Keratinocyte (primary cell): Measurements from ENCODE around the gene RPL27A. TPM values are rescaled to one million over a fixed set of nuclear protein-coding genes. Genes with fewer than 3 reads are reported as not detected.

Experiments used
- DNase-seq: peaks from one replicate; pipeline ENCODE4 v3.0.0-alpha.2; 2011; ENCODE audit warnings: low read depth, missing footprints, low spot score
- FAIRE-seq: peaks from 2 replicates; lab custom pipeline; 2011; peaks lifted over from hg19 to GRCh38; lab: Jason Lieb, UNC
- H2AFZ ChIP-seq: 2 replicates; pipeline ENCODE4 v1.6.0; 2012; ENCODE audit warnings: low read length, control low read depth, inconsistent platforms; ENCODE audit not compliant: control insufficient read depth
- H3K27ac ChIP-seq: 2 replicates; pipeline ENCODE4 v1.5.1; 2011; ENCODE audit warnings: low read length; ENCODE audit not compliant: control insufficient read depth, insufficient read depth
- H3K27me3 ChIP-seq: 3 replicates; pipeline ENCODE4 v1.6.0; 2011; ENCODE audit warnings: low read length; ENCODE audit not compliant: control insufficient read depth, insufficient read depth; ENCODE audit errors: extremely low read depth
- H3K36me3 ChIP-seq, 2 experiments: 2 replicates in 1 of 2; 3 replicates in 1 of 2; pipeline ENCODE4 v1.5.1; 2011; ENCODE audit warnings: low read length in 2 of 2, mild to moderate bottlenecking in 1 of 2; ENCODE audit not compliant: control insufficient read depth in 2 of 2, insufficient read depth in 2 of 2; ENCODE audit errors: extremely low read depth in 1 of 2
- H3K4me1 ChIP-seq: 3 replicates; pipeline ENCODE4 v1.5.1; 2011; ENCODE audit warnings: low read length; ENCODE audit not compliant: control insufficient read depth, insufficient read depth; ENCODE audit errors: extremely low read depth
- H3K4me2 ChIP-seq: 3 replicates; pipeline ENCODE4 v1.6.0; 2011; ENCODE audit warnings: low read depth, low read length; ENCODE audit not compliant: control insufficient read depth, insufficient read depth; ENCODE audit errors: extremely low read depth
- H3K4me3 ChIP-seq, 3 experiments: fragments of 200-600 bp in 1 of 3; sonication (generic) in 1 of 3; 2 replicates in 2 of 3; 3 replicates in 1 of 3; pipeline ENCODE4 v1.5.1; 2011 to 2016; ENCODE audit warnings: low read length in 3 of 3, mild to moderate bottlenecking in 3 of 3, control low read depth in 2 of 3, inconsistent platforms in 1 of 3, low read depth in 1 of 3, mixed read lengths in 1 of 3, mixed run types in 1 of 3, moderate library complexity in 1 of 3; ENCODE audit not compliant: control insufficient read depth in 2 of 3, insufficient read depth in 2 of 3; ENCODE audit errors: extremely low read depth in 1 of 3
- H3K79me2 ChIP-seq: 2 replicates; pipeline ENCODE4 v1.6.0; 2012; ENCODE audit warnings: low read length; ENCODE audit not compliant: control insufficient read depth, insufficient read depth
- H3K9ac ChIP-seq: 3 replicates; pipeline ENCODE4 v1.6.0; 2011; ENCODE audit warnings: low read length; ENCODE audit not compliant: control insufficient read depth, insufficient read depth; ENCODE audit errors: extremely low read depth
- H3K9me1 ChIP-seq: 3 replicates; pipeline ENCODE4 v1.6.0; 2011; ENCODE audit warnings: low read length; ENCODE audit not compliant: control insufficient read depth, insufficient read depth; ENCODE audit errors: extremely low read depth
- H3K9me3 ChIP-seq: 2 replicates; pipeline ENCODE4 v1.5.1; 2012; ENCODE audit warnings: low read depth, low read length; ENCODE audit not compliant: control insufficient read depth
- H4K20me1 ChIP-seq: 3 replicates; pipeline ENCODE4 v1.6.0; 2011; ENCODE audit warnings: low read length; ENCODE audit not compliant: control insufficient read depth, insufficient read depth; ENCODE audit errors: extremely low read depth
- CTCF ChIP-seq, 3 experiments: IDR thresholded peaks in 1 of 3; conservative IDR thresholded peaks in 1 of 3; optimal IDR thresholded peaks in 1 of 3; 2 replicates in 2 of 3; 3 replicates in 1 of 3; pipeline versions ENCODE3 to v1.5.1; 2011; ENCODE audit warnings: low read length in 3 of 3, mild to moderate bottlenecking in 3 of 3, moderate library complexity in 2 of 3, control low read depth in 1 of 3, inconsistent platforms in 1 of 3; ENCODE audit not compliant: insufficient read depth in 2 of 3; ENCODE audit errors: extremely low read depth in 1 of 3
- EZH2 ChIP-seq: IDR thresholded peaks from one replicate; pipeline ENCODE4 v1.6.1; 2012; ENCODE audit warnings: inconsistent platforms, mild to moderate bottlenecking, low read length, moderate library complexity
- dilution Hi-C: fragments of 300-500 bp; cut with MboI; formaldehyde crosslinking; loops from one replicate; pipeline ENCODE4 v1.7.0; 2020; ENCODE audit warnings: low sequenced_read_pairs; ENCODE audit not compliant: extremely low pct_ligation_motif_present
- polyA plus RNA-seq, 5 experiments: library from polyadenylated mRNA; depleted of rRNA in 3 of 5; stranded (reverse) in 3 of 5; stranded (forward) in 1 of 5; unstranded in 1 of 5; fragments of >200 nt; gene quantifications; 1 replicate in 1 of 5; 2 replicates in 3 of 5; 3 replicates in 1 of 5; pipeline versions ENCODE4 v1.2.1 to v1.2.3, GENCODE V29; 2011 to 2012; ENCODE audit warnings: missing spikeins in 2 of 5, low read depth in 1 of 5, low replicate concordance in 1 of 5
- small RNA-seq, 3 experiments: library from RNA; depleted of rRNA; stranded (forward); fragments of <200 nt; gene quantifications; one replicate each; pipeline ENCODE3, GENCODE V24; 2012; ENCODE audit warnings: low read depth in 3 of 3, low replicate concordance in 1 of 3; ENCODE audit not compliant: insufficient read length in 3 of 3

The RPL27A gene
- polyA plus RNA-seq, 1 donor (not counting 4 experiments of a cell fraction or from before 2014, with no cell fraction given): 1,483 TPM

- Histone ChIP-seq H3K4me2 (no peak overlapping the region), H3K27me3 (no peaks in the 10 kb centered on the region), H3K79me2 (peaks cover 24% of the 10 kb centered on the region), H3K4me3 (no peak overlapping the region), H3K4me1 (peaks cover 17% of the 10 kb centered on the region), H2AFZ (no peak overlapping the region), H3K9ac (no peak overlapping the region), H3K36me3 (peaks cover 0 to 2% of the 10 kb centered on the region in 2 experiments), H3K9me3 (no peaks in the 10 kb centered on the region), H3K9me1 (peaks cover 6% of the 10 kb centered on the region), H4K20me1 (no peaks in the 10 kb centered on the region), H3K27ac (no peak overlapping the region)
- dilution Hi-C loops: no loop called here
- DNase-seq (no peak), FAIRE-seq (no peak)
- TF ChIP-seq EZH2 (no peak), CTCF (optimal IDR thresholded peaks at IDR 0.05 in 1 of 3, IDR thresholded peaks at IDR 0.05 in 1 of 3, conservative IDR thresholded peaks at IDR 0.05 in 1 of 3; ENCODE audit: extremely low read depth in 1 of 3, insufficient read depth in 2 of 3, low read length in 3 of 3) (no peak)
These were observed 52.5 kb downstream of the RPL27A start for GRCh38 chr11:8735094-8735493.

DNA sequence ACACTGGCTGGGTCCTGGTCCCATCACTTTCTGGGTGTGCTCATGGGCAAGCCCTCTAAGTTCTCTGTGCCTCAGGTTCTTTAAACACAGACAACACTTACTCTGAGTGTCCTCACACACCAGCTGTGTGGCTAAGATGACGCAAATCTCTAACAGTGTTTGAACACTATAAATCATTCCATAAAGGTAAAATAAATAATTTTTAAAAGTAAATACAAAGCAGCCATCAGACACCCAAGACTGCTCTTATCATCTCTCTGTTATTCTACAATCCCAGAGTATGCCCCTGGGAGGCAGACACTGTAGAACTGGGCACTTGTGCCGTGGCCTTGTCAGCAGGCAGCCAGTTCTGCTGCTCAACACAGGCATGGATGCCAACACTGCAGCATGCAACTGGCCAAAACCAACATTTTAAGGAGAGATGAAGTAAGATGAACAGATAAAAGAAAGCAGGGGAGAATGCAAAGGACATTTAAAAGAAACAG, 56.8 kb downstream of the RPL27A start:
- dilution Hi-C loops: no loop called here
- H3K4me3 ChIP-seq: no peak overlapping the region
- H3K9me3 ChIP-seq: no peaks in the 10 kb centered on the region
- H4K20me1 ChIP-seq: no peaks in the 10 kb centered on the region
- no peaks in the 10 kb centered on the region for H3K27me3 ChIP-seq
- no peak overlapping the region for H3K4me2 ChIP-seq
- peaks cover 1 to 3% of the 10 kb centered on the region in 2 experiments for H3K36me3 ChIP-seq
- peaks cover 17% of the 10 kb centered on the region for H3K79me2 ChIP-seq
- no peak overlapping the region for H2AFZ ChIP-seq
- peaks cover 2% of the 10 kb centered on the region for H3K9me1 ChIP-seq
- H3K9ac ChIP-seq: no peak overlapping the region
- DNase-seq (no peak), FAIRE-seq (no peak)
- H3K27ac ChIP-seq: no peak overlapping the region
- TF ChIP-seq CTCF (optimal IDR thresholded peaks at IDR 0.05 in 1 of 3, IDR thresholded peaks at IDR 0.05 in 1 of 3, conservative IDR thresholded peaks at IDR 0.05 in 1 of 3; ENCODE audit: extremely low read depth in 1 of 3, insufficient read depth in 2 of 3, low read length in 3 of 3): no peak
- no peak for TF ChIP-seq EZH2
- peaks cover 3% of the 10 kb centered on the region for H3K4me1 ChIP-seq

Small RNAs within 50 kb of the gene (small RNA-seq; reads per million reads assigned to genes)
- gene SNORA3A (0 reads per million in 3 experiments), gene SNORA3B (0 to 3.8 (median 2.9) reads per million in 3 experiments)

Other genes with a start within 250 kb of the RPL27A start
- gene STK33, start 88.6 kb upstream of the RPL27A start, polyA plus RNA-seq: 0.05 to 0.18 TPM (median 0.06 TPM) in 3 replicates
- 3.4 to 5.4 TPM (median 5.1 TPM) in 3 replicates for gene TRIM66, start 127 bp upstream of the RPL27A start, polyA plus RNA-seq
- 33.2 to 46.4 TPM (median 37.0 TPM) in 3 replicates for gene AKIP1, start 228.4 kb downstream of the RPL27A start, polyA plus RNA-seq